A549 (cell line): ENCODE measurements around the gene LSP1.

Experiments used
- CEBPB ChIP-seq, 2 experiments: fragments of >200 bp in 1 of 2; sonication (Bioruptor Twin) in 1 of 2; formaldehyde crosslinking in 1 of 2; IDR thresholded peaks; 2 replicates each; pipeline ENCODE4 v1.6.1; 2012 to 2016
- CHD2 ChIP-seq: fragments of 150-350 bp; IDR thresholded peaks from 2 replicates; pipeline ENCODE4 v1.6.1; 2014; ENCODE audit warnings: low read length; ENCODE audit not compliant: partially characterized antibody
- CTCF ChIP-seq: fragments of >200 bp; sonication (Bioruptor Twin); formaldehyde crosslinking; IDR thresholded peaks from 3 replicates; pipeline ENCODE4 v1.5.1; 2016
- E2F6 ChIP-seq: IDR thresholded peaks from 2 replicates; pipeline ENCODE4 v1.6.1; 2012; ENCODE audit warnings: low read depth, borderline replicate concordance
- EHF ChIP-seq: fragments of 250-450 bp; sonication (Bioruptor Pico); IDR thresholded peaks from 2 replicates; pipeline ENCODE4 v1.5.0; 2020; ENCODE audit warnings: mild to moderate bottlenecking
- EHMT2 ChIP-seq: fragments of 200-600 bp; sonication (generic); IDR thresholded peaks from 2 replicates; pipeline ENCODE4 v1.6.1; 2016; ENCODE audit warnings: antibody characterized with exemption, low read depth, mild to moderate bottlenecking, moderate library complexity
- EP300 ChIP-seq, 2 experiments: fragments of >200 bp; sonication (Bioruptor Twin); formaldehyde crosslinking; IDR thresholded peaks; 2 replicates in 1 of 2; 3 replicates in 1 of 2; pipeline ENCODE4 v1.6.1; 2016 to 2017
- FOSL2 ChIP-seq, 2 experiments: fragments of 450-650 bp in 1 of 2; fragments of >200 bp in 1 of 2; sonication (Bioruptor Twin) in 1 of 2; formaldehyde crosslinking; IDR thresholded peaks; 2 replicates each; pipeline versions ENCODE4 v1.5.0 to v1.6.1; 2016 to 2020; ENCODE audit warnings: mild to moderate bottlenecking in 1 of 2, moderate library complexity in 1 of 2
- JUN ChIP-seq, 2 experiments: fragments of >200 bp; sonication (Bioruptor Twin); formaldehyde crosslinking; IDR thresholded peaks; 2 replicates in 1 of 2; 3 replicates in 1 of 2; pipeline ENCODE4 v1.6.1; 2016 to 2017
- KDM5A ChIP-seq: fragments of 200-600 bp; sonication (generic); IDR thresholded peaks from 2 replicates; pipeline ENCODE4 v1.6.1; 2016; ENCODE audit warnings: antibody characterized with exemption, mild to moderate bottlenecking
- MYC ChIP-seq: IDR thresholded peaks from 2 replicates; pipeline ENCODE4 v1.6.1; 2012; ENCODE audit warnings: mild to moderate bottlenecking, inconsistent platforms, low read length, improper control_type of control experiment, borderline replicate concordance
- POLR2A ChIP-seq: IDR thresholded peaks from 2 replicates; pipeline ENCODE4 v1.6.1; 2012; ENCODE audit warnings: mild to moderate bottlenecking, low read length

- TF ChIP-seq E2F6 (no peak), CTCF (no peak), POLR2A (no peak), CHD2 (no peak), EHMT2 (no peak), EHF (no peak), KDM5A (no peak), CEBPB (IDR thresholded peaks at IDR 0.05) (no peak), MYC (no peak), EP300 (IDR thresholded peaks at IDR 0.05) (no peak), FOSL2 (IDR thresholded peaks at IDR 0.05) (no peak), FOSL2 (CRISPR knock-in tag; IDR thresholded peaks at IDR 0.05) (no peak), JUN (IDR thresholded peaks at IDR 0.05) (no peak)
Observed at GRCh38 chr11:1854132-1854948, 1.5 kb downstream of the LSP1 start.
